Measurements from ENCODE around the gene ATPAF1.

The ATPAF1 gene

DNA sequence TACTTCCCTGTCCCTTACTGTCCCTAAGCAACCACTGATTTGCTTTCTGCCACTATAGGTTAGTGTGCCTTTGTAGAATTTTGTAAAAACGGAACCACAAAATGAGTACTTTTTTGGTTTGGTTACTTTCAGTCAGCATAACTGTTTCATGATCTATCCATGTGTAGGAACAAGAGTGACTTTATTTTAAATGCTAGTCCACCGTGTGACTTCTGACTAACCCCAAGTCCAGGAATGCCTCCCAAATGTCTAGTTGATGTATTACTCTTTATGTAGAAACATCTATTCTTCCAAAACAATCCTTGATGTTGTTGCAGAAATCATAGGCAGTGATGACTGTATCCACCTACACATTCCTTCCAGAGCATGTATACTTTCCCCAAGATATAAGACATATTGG is 21.3 kb downstream of the ATPAF1 start:
- DNase-seq: no peak

DNA sequence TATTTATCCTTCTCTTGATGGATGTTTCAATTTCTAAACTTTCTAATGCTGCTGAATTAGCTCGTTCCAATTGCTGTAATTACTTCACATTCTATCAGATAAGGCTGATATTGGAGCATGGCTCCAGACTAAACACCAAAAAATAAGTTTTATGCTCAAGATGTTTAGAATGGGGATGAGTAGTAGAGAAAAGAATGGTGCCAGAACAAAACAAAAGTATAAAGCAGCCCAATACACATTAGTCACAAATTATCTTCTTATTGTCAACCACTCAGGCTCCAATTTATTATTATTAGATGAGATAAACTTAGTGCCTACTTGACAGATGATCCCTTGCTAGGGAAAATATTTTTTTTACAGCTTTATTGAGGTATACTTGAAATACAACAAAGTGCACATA is 21.8 kb downstream of the ATPAF1 start:
- DNase-seq: no peak

DNA sequence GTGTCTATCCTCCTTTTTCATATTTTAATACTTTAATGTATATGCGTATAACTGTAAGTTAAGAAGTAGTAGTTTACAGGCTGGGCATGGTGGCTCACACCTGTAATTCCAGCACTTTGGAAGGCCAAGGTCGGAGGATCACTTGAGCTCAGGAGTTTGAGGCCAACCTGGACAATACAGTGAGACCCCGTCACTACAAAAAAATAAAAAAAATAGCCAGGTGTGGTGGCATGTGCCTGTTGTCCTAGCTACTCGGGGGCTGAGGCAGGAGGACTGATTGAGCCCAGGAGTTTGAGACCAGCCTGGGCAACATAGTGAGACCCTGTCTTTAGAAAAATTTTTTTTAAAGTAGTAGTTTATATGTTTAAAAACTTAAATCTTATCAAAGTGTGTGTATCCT is 22.3 kb downstream of the ATPAF1 start:
- DNase-seq: no peak

DNA sequence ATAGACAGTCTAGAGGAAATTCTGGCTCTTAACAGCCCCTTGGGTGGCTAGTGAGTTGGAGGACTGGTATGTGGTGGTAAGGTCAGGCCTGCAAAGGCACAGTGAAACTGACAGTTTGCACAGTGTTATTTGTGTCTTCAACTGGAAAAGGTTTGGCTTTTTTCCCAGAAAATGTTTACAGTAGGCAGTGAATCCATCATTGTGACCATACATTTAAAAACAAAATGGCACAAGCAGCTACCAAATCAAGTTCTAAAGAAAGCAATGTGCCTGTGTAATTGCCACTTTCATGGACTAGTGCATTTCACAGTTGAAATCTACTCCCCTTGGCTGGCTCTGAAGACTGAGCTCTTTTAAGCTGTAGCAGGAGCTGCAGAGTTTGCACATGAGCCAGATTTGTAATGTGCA is 24.8 kb downstream of the ATPAF1 start:
- DNase-seq: peak; percentile 98

DNA sequence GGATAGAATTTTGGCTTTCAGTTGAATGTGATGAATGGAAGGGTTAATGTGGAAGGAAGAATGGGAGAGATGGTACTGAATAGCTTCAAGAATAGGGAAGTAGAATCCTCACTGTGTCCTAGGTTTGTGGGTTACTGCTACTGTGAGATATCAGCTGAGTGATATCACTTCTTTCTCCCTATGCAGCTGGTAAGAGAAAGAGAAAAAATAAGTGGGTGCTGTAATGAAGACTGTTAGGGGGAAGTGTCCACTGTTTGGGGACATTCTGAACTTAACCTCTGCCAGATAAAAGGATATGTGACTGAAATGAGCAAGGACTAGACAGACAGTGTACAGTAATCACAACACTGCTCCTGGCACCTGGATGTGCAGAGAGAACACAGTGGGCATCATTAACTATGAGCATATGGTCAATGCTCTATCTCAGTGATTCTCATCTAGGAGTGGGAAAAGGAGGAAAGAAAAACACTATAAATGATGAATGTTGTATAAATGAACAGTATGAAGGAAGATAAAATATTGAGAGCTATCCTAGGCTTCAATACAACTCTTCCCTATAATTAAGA is 26.0 kb downstream of the ATPAF1 start:
- no peak for DNase-seq

DNA sequence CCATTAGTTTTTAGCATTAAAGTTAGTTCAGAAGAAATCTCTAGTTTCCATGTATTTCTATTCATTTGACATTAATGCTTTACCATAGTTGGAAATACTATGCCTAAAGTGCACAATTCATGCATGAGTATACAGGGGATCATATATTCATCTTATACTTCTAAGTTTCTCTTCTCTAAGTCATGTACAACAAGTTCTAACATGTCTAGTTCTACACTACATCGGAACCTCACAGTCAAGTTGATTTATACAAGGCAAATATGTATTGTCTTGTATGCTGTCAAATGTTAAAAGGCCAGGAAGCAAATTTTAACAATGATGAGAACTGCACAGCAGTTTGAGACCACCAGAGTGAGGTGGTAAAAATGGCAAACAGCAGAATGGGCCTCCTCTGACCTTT is 28.6 kb downstream of the ATPAF1 start:
- no peak for DNase-seq

DNA sequence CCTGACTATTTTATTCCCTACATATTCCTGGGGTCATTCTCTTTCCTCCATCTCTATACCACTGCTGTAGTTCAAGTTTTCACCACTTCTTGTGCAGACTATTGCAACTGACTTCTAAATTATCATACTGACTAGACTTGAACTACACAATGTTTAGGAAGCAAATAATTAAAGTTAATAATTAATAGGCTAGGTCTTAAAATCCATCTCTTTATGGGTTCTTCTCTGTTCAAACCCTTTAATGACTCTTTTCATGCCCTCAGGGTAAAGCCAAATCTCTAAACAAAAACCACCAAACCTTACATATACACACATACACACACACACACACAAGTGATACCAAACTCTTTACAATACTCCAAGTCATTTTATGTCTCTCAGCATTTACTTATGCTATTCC is 29.2 kb downstream of the ATPAF1 start:
- DNase-seq: no peak

DNA sequence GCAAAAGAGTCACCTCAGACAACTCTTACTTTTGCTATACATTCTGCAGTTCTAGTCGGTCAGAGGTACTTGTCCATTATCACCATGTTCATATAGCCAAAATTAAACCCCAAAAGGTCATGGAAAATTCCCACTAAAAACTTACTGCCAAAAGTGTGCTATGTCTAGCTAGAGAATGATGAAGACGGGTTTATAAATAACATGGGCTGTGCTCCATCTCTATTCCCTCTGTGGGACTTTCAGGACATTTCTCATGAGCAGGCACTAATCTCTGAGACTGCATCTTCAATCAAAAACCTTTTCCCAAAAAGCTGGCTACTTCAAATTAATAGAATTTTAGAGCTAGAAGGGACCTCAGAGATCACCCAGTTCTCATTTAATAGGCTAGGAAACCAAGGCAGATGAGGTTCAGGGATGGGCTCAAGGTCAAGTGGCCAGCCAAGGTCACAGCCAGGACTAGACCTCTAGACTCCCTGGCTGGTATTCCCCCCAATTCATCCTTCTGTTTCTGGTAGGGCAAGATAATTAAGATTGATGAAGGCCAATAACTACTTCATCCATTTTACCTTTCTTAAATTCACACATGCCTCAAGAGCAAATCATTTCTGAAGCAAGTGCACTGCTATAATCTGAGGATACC is 30.6 kb downstream of the ATPAF1 start:
- DNase-seq: no peak

DNA sequence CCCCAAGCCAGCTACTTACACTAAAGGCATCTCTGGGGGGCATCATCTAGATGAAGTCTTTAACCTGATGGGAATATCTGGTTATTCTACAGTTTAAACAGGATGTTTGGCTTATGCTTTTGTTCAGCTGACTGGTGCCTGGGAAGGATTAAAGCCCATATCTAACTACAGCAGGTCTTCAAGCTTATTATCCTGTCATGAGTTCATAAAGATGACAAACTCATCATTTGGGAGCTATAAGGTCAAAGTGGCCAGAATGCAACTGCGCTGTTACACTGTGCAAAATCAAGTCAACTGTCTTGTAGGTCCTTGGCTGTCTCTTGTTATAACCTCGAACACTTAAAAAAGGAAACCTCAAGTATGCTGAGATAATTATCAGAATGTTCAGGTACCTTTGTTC is 33.0 kb downstream of the ATPAF1 start:
- DNase-seq: no peak

DNA sequence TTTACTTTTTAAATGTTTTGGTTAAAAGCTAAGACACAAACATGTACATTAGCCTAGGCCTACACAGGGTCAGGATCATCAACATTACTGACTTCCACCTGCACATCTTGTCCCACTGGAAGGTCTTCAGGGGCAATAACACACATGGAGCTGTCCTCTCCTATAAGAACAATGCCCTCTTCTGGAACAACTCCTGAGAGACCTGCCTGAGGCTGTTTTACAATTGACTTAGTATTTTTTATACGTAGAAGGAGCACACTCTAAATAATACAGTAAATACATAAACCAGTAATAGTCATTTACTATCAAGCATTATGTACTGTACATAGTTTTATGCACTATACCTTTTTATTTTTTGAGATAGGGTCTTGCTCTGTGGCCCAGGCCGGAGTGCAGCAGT is 37.4 kb downstream of the ATPAF1 start:
- DNase-seq: no peak

DNA sequence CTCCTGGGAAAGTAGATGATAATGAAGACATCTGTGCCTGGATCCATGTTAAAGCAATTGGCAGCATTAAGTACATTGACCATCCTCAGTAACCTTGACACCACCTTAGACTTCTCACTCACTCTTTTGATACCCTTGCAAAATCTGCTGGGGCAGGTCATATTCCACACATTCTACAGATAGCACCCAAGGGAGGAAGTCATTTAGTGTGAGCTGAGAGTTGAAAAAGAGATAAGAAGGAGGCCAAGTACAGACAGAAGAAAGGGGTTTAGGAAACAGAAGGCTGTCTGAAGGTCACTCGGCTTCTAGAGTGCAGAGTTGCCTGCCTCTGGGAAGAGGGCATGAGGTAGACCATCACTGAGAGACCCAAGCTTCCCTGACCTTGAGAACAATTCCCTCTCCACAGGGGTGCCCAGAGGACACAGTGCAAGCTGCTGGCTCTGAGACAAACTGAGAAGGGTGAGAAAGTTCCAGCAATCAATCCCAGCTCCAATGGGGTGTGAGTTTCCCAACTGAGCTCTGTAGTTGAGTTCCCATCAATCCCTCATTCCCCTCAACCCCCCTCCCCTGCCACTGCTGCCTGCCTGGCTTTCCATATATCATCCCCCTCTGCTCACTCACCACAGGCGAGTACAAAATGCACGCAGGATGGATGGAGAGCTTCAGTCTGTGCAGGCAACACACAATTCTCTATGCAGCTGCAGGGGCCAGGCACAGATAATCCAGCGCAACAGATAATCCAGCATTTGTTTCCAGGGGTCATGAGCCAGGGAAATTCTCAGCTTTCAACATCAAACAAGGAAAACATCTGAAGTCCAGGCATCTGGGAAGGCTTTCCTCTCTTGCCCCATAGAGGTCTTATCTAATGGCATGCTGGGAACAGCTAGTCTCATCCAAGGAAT is 44.2 kb downstream of the ATPAF1 start:
- no peak for DNase-seq

DNA sequence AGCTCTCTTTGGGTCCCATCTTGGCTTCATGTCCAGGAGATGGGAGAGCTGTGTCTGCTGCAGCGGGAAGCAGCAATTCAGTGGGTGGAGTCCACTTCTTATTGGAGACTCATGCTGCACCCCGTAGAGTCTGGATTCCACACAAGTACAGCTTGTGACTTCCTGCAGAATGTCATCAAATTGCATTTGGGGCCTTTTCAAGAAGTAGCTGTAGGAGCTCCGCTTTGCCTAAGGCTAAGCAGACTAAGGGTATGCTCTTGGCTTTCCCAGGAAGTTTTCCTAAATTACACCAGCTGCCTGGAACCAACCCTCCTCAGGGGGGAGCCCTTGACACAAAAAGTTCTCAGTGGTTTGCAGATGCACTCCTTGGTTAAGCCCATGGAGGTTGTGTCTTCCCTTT is 45.8 kb downstream of the ATPAF1 start:
- DNase-seq: peak; percentile 37

DNA sequence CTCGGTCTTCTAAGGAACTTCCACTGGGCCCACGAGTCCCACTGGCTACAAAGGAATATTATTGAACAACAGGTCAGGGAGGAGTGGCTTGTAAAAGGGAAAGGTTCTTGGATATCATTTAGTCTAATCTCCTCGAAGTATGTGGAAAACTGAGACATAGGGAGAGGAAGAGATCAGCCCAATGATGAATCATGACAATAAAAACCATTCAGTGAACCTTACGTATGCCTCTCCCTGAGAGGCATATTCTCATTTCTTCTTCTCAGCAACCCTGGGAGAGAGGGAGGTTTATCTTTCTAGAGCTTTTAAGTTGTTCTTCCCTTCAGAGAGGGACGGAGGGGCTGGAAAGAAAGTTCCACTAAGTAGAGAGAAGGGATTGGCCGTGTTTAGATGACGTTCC is 46.2 kb downstream of the ATPAF1 start:
- DNase-seq: no peak

DNA sequence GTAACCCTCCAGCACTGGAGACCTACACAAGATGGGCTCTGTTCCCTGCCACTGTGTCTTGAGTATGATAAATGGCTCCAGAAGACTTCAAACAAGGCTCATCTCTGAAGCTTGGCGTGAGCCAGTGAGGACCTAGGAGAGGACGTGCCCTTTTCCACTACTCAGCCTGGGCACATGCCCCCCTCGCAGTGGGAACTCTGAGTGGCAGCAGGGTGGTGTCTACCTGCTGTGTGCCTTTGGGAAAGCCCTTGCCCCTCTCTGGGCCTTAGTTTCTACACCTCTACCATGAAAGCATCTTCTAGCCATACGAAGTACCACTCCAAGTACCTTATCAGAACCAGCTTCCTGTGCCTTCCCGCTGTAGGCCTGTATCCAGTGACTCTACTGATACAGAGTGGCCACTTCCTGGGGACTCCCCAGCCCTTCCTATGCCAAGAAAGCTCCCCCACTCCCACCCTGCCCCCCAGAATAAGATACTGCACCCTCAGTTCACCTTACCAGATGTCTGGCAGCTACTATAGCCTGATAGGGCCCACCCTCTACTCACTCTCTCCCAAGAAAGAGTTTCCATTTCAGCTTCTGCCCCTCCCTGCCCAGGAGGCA is 48.4 kb downstream of the ATPAF1 start:
- no peak for DNase-seq

DNA sequence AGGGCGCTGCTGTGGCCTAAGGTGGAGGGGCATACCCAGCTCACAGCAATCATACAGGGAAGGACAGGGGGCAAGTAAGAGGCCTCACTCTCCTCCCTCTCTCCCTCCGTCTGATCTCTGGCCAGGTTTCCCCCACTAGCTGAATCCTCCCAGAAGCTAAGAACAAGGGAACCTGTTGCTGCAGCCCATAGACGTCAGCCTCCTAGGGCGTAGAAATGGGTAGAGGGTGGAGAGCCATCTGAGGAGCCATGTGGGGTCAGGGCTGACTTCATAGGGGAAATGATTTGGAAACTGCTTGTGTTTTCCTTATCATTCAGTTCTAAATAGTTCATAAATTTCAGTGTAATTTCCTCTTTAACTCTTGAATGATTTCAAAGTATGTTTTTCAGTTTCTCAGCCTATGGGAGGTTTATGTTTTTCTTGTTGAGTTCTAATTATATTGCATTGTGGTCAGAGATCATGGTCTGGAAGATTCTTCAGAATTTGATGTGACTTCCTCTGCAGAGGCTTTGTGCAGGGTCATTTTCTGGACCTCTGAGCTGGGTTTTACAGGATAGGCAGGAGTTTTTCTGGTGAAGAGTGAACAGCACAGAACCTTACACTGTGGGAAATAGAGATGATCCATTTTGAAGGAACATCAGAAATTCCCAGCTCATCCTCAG is 49.3 kb downstream of the ATPAF1 start:
- no peak for DNase-seq

DNA sequence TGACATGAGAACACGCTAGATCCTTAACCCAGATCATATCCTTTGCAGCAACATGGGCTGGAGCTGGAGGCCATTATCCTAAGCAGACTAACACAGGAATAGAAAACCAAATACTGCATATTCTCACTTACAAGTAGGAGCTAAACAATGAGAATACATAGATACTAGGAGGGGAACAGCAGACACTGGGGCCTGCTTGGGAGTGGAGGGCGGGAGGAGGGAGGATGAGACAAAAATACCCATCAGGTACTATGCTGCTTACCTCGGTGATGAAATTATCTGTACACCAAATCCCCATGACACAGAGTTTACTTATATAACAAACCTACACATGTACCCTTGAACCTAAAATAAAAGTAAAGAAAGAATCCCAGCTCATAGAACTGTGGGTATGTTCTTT is 50.3 kb downstream of the ATPAF1 start:
- DNase-seq: no peak

DNA sequence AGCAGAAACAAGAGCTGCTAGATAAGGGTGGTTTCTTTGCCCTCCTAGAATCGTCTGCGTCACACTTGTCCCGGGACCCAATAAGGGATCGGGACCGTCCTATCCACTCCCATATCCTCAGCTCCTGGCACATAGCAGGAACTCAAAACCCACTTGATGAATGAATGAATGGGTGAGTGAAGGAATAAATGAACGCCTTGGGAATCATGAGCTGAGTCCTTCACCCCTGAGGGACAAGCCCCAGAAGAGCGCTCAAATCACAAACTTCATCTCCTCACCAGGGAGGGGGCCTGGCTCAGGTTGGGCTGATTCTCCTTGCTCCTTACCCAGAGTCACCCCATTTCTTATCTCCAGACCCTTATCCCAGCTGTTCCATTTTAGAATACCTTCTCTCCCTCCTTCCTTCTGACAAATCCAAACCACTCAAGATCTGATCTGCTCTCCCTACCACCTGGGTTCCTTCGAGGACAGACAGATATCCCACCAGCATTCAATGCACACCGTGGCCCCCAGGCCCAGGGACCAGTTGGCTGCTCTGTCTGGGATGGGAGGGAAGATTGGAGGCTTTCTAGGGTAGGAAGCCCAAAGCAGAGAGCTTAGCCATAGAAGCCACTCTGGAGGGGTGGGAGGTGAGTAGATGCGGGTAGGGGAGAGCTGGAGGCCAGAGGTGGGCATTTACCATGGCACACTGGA is 50.9 kb downstream of the ATPAF1 start:
- no peak for DNase-seq

DNA sequence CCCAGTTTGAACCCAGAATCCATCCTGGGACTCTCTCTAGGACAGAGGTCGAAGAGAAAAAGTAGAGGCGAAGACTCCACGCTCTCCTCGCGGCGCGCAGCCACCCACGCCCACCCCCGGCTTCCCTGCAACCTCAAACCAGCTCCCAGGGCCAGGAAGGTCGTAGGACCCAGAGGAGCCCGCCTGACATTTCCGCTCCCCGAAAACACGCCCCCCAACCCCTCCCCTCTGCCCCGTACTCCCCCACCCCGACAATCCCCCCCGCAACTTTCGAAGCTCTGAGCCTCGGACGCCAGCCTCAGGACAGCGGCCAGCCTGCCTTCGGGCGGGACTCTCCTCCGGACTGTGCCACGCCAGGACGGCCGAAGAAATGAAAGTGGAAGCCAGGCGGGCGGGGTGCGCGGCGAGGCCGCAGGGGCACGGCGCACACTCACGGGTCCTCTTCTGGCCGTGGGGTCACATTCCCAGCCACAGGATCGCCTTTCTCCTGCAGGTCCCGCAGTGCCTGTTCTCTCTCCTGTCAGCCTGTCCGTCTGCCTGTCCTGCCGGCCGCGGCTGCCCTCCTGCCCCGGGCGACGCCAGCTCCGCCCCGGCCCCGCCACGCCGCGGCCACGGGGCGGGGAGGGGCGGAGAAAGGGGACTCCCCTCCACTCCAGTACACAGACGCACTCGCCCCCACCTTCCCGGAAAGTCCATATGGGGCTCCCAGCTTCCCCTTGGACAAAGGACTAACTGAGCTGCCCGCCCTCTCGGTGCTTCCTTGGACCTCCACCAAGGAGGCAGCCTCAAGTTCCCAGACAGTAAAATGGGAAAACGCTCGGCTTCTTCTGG is 51.7 kb downstream of the ATPAF1 start, which contains the start of gene MOB3C:
TSS of gene MOB3C (minus strand) at position 535 of the 831 bp plus-strand sequence. CDS start 3,490 bp downstream, outside the sequence.
- DNase-seq: no peak

DNA sequence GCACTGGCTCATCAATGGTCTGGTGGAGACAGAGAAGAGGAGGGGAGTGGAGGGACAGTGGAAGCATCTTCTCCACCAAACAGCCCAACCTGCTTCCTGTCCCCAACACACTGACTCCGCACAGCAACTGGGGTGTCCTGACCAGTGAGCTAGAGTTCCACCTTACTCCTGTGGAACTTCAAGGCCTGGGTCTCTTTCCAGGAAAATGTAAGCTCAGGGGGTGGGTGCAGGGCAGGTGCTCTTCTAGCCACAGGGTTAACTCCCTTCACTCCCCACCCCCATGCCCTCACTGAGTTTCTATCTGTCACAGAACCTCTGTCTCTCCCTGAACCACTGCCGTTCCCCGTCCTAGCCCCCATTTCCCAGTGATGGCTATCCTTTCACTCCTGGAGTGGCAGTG is 52.4 kb downstream of the ATPAF1 start:
- no peak for DNase-seq

DNA sequence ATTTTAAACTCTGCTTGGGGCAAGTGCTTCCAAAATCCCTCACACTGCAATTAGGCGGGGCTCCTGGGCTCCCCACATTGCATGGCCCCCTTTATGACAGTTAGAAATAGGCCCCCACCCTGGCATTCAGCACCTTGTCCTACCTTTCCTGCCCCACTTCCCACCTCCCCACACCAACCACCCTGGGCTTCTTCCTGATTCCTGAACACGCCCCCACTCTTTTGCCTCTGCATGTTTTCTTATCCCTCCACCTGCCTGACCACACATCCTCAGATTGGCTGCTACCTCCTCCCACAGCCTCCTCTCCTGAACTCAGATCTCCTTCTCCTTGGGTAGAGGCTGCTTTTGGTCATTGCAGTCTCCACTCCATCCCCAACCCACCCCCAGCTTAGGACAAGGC is 53.1 kb downstream of the ATPAF1 start:
- no peak for DNase-seq

DNA sequence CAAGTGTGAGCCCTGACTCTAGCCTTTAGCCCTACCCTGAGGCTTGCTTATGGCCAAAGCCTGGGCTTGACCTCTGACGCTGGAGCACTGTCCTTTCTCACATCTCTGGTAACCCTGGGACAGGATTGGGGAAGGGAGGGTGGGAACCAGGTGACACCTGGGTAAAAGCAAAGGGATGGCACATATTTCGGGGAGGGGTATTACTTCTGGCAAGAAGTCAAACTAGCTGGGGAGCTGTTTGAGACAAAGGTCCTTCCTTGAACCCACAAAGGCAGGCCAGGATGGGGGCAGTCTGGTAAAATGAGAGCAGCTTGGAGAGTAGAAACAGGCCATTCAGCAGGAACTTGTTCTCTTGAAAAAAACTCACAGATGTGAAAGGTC is 53.6 kb downstream of the ATPAF1 start:
- no peak for DNase-seq

Measured in DMS153 (cell line).